G401.6 (cell line): ENCODE measurements around the gene DPYD.

Source experiments
- FAIRE-seq: peaks from 2 replicates; lab custom pipeline; 2012; peaks lifted over from hg19 to GRCh38; lab: Jason Lieb, UNC

DPYD gene

GRCh38 chr1:97138515-97139032 is 782.3 kb downstream of the DPYD start:
- no peak for FAIRE-seq

- FAIRE-seq = no peak
These were observed 782.8 kb downstream of the DPYD start for GRCh38 chr1:97137862-97138514.

GRCh38 chr1:97136996-97137395 is 783.8 kb downstream of the DPYD start:
- no peak for FAIRE-seq

GRCh38 chr1:97135972-97136371 is 784.9 kb downstream of the DPYD start:
- FAIRE-seq = no peak

GRCh38 chr1:97128426-97128825 is 792.4 kb downstream of the DPYD start:
- FAIRE-seq = no peak

- no peak for FAIRE-seq
These were observed 797.0 kb downstream of the DPYD start for GRCh38 chr1:97123717-97124431.

- no peak for FAIRE-seq
These were observed 800.0 kb downstream of the DPYD start for GRCh38 chr1:97120806-97121205.

GRCh38 chr1:97119260-97120158 is 801.3 kb downstream of the DPYD start:
- no peak for FAIRE-seq

GRCh38 chr1:97114842-97115241 is 806.0 kb downstream of the DPYD start:
- FAIRE-seq = no peak

GRCh38 chr1:97112442-97112841 is 808.4 kb downstream of the DPYD start:
- FAIRE-seq = no peak

- no peak for FAIRE-seq
These were observed 812.7 kb downstream of the DPYD start for GRCh38 chr1:97108179-97108578.

GRCh38 chr1:97105531-97105930 is 815.3 kb downstream of the DPYD start:
- no peak for FAIRE-seq

GRCh38 chr1:97101509-97101908 is 819.3 kb downstream of the DPYD start:
- no peak for FAIRE-seq

GRCh38 chr1:97097404-97097925 is 823.4 kb downstream of the DPYD start:
- no peak for FAIRE-seq

GRCh38 chr1:97095764-97096163 is 825.1 kb downstream of the DPYD start:
- no peak for FAIRE-seq

GRCh38 chr1:97094247-97094972 is 826.4 kb downstream of the DPYD start:
- FAIRE-seq = no peak

GRCh38 chr1:97093741-97094140 is 827.1 kb downstream of the DPYD start:
- FAIRE-seq = no peak

- FAIRE-seq = no peak
These were observed 828.0 kb downstream of the DPYD start for GRCh38 chr1:97092824-97093223.

GRCh38 chr1:97091679-97092078 is 829.2 kb downstream of the DPYD start:
- FAIRE-seq = no peak

- FAIRE-seq = no peak
These were observed 829.6 kb downstream of the DPYD start for GRCh38 chr1:97091263-97091662.

- no peak for FAIRE-seq
These were observed 830.1 kb downstream of the DPYD start for GRCh38 chr1:97090725-97091124.

- no peak for FAIRE-seq
These were observed 831.7 kb downstream of the DPYD start for GRCh38 chr1:97089173-97089572.
